ENCODE results near the gene TRAM2.

TRAM2 gene

GRCh38 chr6:52574709-52575501 lies 2.0 kb downstream of the TRAM2 start:
- intact Hi-C loops (cut with DNase I; ENCODE audit: low total_unique reads) = loop anchor here (5.0 to 10.0 kb wide), 4 partner anchors 68 to 420 kb away; partner anchors contain the start of genes EFHC1 and GSTA4
- no peaks in the 10 kb centered on the region for H3K27me3 ChIP-seq
- H3K27ac ChIP-seq = peak overlapping the region; percentile 98 to 99
- peaks cover 0 to 68% (median 55%) of the 10 kb centered on the region in 4 donors for H3K4me1 ChIP-seq
- peak; percentile 83 to 85 for DNase-seq
- H3K9me3 ChIP-seq = no peaks in the 10 kb centered on the region
- TF ChIP-seq CTCF (IDR thresholded peaks at IDR 0.05) = no peak
- H3K36me3 ChIP-seq = no peaks in the 10 kb centered on the region
- H3K4me3 ChIP-seq = peak overlapping the region; percentile 70 to 94

DNA sequence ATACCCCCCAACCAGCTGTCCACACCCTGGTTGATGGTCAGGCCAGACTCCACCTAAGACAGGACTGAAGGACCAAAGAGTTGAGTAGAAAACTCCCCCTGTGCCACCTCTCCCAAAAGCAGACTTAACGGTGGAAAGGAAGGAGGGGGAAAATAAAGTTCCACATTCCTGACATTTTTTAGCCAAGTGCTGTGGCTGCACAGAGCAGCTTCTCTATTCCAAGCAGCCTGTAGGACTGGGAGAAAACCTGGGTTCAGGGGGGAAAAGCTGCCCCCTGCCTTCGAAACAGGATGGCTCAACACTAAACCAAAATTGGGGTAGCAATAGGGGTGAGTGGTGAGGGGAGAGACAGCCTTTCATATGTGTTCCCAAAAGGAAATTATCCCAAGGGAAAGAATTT lies 3.6 kb downstream of the TRAM2 start:
- peak overlapping the region; percentile 70 to 94 for H3K4me3 ChIP-seq

DNA sequence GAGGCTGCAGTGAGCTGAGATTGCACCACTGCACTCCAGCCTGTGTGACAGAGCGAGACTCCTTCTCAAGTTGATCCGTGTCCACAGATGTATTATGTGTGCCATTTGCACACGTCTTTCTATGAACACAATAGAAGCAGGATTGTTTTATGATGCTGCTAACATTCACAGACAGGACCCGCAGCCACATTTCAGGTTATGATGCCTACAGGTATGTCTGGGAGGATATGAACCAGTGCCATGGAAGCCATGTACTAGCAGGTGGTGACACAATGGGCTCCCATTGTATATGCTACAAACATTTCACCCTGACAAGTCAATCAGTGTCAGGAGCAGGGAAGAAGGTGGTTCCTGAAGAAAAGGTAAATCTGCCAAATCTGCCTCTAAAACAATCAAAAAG lies 4.3 kb downstream of the TRAM2 start:
- TF ChIP-seq CTCF (IDR thresholded peaks at IDR 0.05) = no peak
- Histone ChIP-seq H3K4me1 (peaks cover 0 to 84% (median 70%) of the 10 kb centered on the region in 4 donors), H3K4me3 (peak overlapping the region in 1 of 2 donors; percentile 94), H3K36me3 (no peaks in the 10 kb centered on the region), H3K27ac (peak overlapping the region; percentile 98 to 99), H3K27me3 (no peaks in the 10 kb centered on the region), H3K9me3 (no peaks in the 10 kb centered on the region)
- no peak for DNase-seq
- intact Hi-C loops (cut with DNase I; ENCODE audit: low total_unique reads) = loop anchor here (5.0 to 10.0 kb wide), 2 partner anchors 65 to 422 kb away; partner anchors contain the start of gene GSTA4

More for the DNA sequence above, 3.6 kb downstream of the TRAM2 start:
- Histone ChIP-seq H3K36me3 (no peaks in the 10 kb centered on the region), H3K27ac (peak overlapping the region; percentile 98 to 99), H3K4me1 (peaks cover 0 to 83% (median 66%) of the 10 kb centered on the region in 4 donors), H3K9me3 (no peaks in the 10 kb centered on the region), H3K27me3 (no peaks in the 10 kb centered on the region)
- DNase-seq = no peak
- TF ChIP-seq CTCF (IDR thresholded peaks at IDR 0.05) = no peak
- intact Hi-C loops (cut with DNase I; ENCODE audit: low total_unique reads) = loop anchor here (5.0 to 10.0 kb wide), 2 partner anchors 66 to 422 kb away; partner anchors contain the start of gene GSTA4

GRCh38 chr6:52571099-52571755 lies 5.6 kb downstream of the TRAM2 start:
- intact Hi-C loops (cut with DNase I; ENCODE audit: low total_unique reads) = loop anchor here (5.0 to 10.0 kb wide), 2 partner anchors 64 to 424 kb away; partner anchors contain the start of gene GSTA4
- H3K27ac ChIP-seq = peak overlapping the region; percentile 98 to 99
- no peaks in the 10 kb centered on the region for H3K36me3 ChIP-seq
- no peaks in the 10 kb centered on the region for H3K9me3 ChIP-seq
- peak overlapping the region in 1 of 2 donors; percentile 20 for H3K4me3 ChIP-seq
- peak; percentile 59 to 79 for DNase-seq
- no peaks in the 10 kb centered on the region for H3K27me3 ChIP-seq
- TF ChIP-seq CTCF (IDR thresholded peaks at IDR 0.05) = no peak
- H3K4me1 ChIP-seq = peaks cover 0 to 97% (median 83%) of the 10 kb centered on the region in 4 donors

GRCh38 chr6:52570291-52570700 lies 6.6 kb downstream of the TRAM2 start:
- peak; percentile 50 to 74 for DNase-seq
- no peaks in the 10 kb centered on the region for H3K36me3 ChIP-seq
- peaks cover 0 to 99% (median 86%) of the 10 kb centered on the region in 4 donors for H3K4me1 ChIP-seq
- no peaks in the 10 kb centered on the region for H3K9me3 ChIP-seq
- H3K4me3 ChIP-seq = peak overlapping the region; percentile 1 to 20
- H3K27me3 ChIP-seq = no peaks in the 10 kb centered on the region
- intact Hi-C loops (cut with DNase I; ENCODE audit: low total_unique reads) = loop anchor here (5.0 to 10.0 kb wide), 2 partner anchors 63 to 425 kb away; partner anchors contain the start of gene GSTA4
- no peak for TF ChIP-seq CTCF (IDR thresholded peaks at IDR 0.05)
- H3K27ac ChIP-seq = peak overlapping the region; percentile 98 to 99

Measured in tibial artery (tissue), 4 donors.